Thyroid gland (tissue), 4 donors: ENCODE data around the gene ZIK1.

Source experiments
- POLR2A ChIP-seq, 2 donors: fragments of 450-650 bp; IDR thresholded peaks; one replicate each; pipeline ENCODE4 v1.6.1; 2017; ENCODE audit warnings: antibody characterized with exemption in 2 of 2, mild to moderate bottlenecking in 2 of 2, moderate library complexity in 1 of 2
- TF ChIP-seq, protein P1 (sequence below), 6 experiments: fragments of 200-600 bp in 3 of 6; fragments of 450-650 bp in 3 of 6; sonication (generic) in 3 of 6; IDR thresholded peaks; one replicate each; pipeline ENCODE4 v1.5.1; 2016 to 2019; ENCODE audit warnings: antibody characterized with exemption in 6 of 6, mild to moderate bottlenecking in 2 of 6, inconsistent platforms in 1 of 6, moderate library complexity in 1 of 6

- peak in 1 of 2 donors; percentile 70 for TF ChIP-seq POLR2A (IDR thresholded peaks at IDR 0.05)
- TF ChIP-seq, protein P1, sequence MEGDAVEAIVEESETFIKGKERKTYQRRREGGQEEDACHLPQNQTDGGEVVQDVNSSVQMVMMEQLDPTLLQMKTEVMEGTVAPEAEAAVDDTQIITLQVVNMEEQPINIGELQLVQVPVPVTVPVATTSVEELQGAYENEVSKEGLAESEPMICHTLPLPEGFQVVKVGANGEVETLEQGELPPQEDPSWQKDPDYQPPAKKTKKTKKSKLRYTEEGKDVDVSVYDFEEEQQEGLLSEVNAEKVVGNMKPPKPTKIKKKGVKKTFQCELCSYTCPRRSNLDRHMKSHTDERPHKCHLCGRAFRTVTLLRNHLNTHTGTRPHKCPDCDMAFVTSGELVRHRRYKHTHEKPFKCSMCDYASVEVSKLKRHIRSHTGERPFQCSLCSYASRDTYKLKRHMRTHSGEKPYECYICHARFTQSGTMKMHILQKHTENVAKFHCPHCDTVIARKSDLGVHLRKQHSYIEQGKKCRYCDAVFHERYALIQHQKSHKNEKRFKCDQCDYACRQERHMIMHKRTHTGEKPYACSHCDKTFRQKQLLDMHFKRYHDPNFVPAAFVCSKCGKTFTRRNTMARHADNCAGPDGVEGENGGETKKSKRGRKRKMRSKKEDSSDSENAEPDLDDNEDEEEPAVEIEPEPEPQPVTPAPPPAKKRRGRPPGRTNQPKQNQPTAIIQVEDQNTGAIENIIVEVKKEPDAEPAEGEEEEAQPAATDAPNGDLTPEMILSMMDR (IDR thresholded peaks at IDR 0.05), result no peak
These were observed 24.4 kb upstream of the ZIK1 start, which contains the start of gene ZNF550 for GRCh38 chr19:57559404-57560025.
